GM18498 (cell line): ENCODE data around the gene GIMAP5.

ENCODE experiments used
- ATAC-seq: cut with Tn5 transposase; IDR thresholded peaks from one replicate; pipeline ENCODE4 v1.9.1; 2021; ENCODE audit warnings: mild to moderate bottlenecking, moderate library complexity; ENCODE audit not compliant: unreplicated experiment

The GIMAP5 gene

DNA sequence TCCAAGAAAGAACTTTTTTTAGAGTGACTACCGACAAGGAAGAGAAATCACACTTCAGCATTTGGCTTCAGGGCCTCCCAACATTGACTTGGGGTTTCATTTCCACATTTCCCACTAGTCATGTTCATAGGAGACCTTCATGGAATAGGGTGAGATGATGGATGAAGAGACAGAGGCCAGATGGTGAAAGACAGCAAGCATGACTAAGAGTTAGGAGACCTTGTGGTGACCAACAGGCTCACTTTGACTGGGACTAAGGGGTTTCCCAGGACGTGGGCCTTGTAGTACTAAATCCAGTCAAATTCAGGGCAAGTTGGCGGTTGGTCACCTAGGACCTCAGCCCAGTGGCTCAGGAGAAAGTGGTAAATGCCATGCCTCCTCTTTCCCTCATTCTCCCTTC lies 3.0 kb upstream of the GIMAP5 start:
- no peak for ATAC-seq

DNA sequence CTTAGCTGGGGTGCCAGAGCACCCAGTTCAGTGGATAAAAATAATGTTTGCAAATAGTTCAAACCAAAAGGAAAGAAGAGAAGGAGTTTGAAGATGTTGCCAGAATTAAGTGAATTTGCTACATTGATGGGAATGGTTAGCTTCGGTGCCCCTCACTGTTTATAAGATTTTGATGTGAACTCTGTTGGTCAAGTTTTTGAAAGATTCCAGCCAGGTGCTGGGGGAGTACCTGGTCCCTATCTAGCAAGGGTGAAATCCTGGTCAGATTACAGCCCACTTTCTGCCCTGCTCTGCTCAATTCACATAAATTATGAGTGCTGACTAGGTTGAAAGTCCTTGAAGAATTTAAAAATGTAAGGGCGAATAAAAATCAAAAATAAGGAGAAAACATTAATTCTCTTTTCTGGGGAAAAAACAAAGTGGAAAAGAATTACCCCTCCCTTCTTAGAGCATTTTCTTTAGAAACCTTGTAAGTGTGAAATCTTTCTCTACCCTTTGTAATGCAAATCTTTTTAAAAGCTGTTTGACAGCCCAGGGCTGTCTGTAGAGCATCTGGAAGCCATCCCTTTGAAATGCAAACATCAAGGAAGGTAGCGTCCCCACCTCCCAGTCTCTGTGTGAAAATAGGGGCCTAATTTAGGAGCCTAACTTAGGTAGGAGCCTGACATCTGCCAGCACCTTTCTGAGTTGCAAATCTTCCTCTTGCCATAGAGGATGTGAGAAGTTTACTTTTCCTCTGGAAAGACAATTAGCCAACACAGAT lies 1.4 kb upstream of the GIMAP5 start:
- ATAC-seq, result no peak

DNA sequence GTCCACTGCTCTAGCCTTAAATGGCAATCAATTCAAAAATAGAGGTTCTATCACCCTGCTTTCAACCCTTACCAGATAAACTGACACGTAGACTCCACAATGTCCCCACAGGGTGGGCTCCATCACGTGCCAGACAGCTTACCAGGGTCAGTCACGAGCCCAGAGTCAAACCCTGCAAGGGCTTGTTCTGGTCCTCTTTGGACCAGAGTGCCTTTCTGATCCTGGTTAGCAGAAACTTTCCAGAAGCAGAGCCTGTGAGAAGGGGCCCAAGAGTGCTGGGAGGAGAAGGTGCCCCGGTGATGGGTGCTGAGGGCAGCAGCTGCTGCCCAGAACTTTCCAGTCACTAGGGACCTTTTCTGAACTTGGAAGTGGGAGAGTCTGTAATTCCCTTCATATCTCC lies 354 bp upstream of the GIMAP5 start:
- ATAC-seq, result peak; percentile 21

DNA sequence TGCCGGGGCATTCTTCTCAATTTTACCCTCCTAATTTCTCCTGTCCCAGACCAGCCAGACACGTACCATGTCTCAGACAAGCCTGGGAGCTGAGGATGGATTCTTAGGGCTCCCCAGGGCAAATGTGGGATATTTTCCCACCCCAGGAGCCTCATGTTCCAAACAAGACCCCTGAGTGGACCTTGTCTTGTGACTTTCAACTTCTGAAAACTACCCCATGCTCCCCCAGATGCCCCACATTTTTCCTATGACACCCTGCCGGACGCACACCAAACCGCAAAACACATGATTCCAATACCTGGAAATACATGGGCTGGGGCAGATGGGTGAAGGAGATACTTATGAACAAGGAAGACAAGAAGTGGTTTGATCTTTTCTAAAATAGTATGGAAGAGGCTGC lies 874 bp downstream of the GIMAP5 start:
- no peak for ATAC-seq

DNA sequence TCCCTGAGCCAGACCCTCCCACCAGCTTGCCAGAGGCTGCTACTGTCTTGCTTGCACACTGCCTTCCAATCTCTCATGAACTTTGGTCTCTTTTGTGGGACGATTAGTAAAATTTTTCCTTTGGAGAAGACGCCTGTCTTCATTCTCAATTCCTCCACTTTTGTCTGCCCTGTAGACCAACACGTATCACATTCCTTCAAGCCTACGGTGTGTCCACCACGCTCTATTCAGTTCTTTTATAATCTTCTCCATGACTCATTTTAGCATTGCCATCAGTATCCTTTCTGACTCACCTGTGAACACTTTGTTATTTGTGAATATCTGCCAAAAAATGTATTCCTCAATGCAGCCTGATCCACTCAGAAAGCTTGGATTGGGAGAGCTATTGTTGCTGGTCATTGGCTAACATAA lies 1.4 kb downstream of the GIMAP5 start:
- no peak for ATAC-seq

DNA sequence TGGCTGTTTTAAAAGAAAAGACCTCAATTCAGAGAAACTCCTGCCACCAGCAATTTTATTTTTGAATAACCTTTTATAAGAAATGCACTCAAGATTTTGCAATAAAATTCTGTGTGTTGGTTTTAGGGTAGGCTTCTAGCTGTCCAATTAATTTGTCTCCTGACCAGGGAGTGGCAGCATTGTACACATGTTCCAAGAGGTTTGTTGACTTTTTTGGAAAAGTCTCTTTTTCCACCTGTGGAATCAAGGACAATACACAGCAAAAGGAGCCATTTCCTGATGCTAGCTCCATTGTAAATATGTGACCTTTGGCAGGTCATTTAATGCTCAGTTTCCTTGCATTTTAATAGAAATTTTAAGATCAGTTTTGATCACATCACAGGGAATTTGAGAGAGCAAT lies 1.8 kb downstream of the GIMAP5 start:
- no peak for ATAC-seq

DNA sequence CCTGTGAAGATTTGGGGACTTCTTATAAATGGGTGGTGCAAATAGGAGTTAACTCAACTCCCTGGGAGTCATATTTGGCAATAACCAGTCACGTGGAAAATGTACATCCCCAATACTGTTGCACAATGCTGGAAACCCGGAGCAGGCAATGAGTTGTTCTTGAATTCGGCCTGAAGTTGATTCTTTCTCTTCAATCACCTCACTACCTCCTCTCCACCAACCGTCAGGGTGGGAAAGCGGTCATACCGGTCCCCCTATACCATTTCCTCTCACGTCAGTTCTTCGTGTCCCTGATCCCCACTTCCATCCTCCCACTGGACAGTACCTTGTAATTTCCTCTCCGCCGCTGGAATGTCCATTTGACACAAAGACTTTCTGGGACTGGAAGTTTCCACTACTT lies 2.8 kb downstream of the GIMAP5 start:
- no peak for ATAC-seq

DNA sequence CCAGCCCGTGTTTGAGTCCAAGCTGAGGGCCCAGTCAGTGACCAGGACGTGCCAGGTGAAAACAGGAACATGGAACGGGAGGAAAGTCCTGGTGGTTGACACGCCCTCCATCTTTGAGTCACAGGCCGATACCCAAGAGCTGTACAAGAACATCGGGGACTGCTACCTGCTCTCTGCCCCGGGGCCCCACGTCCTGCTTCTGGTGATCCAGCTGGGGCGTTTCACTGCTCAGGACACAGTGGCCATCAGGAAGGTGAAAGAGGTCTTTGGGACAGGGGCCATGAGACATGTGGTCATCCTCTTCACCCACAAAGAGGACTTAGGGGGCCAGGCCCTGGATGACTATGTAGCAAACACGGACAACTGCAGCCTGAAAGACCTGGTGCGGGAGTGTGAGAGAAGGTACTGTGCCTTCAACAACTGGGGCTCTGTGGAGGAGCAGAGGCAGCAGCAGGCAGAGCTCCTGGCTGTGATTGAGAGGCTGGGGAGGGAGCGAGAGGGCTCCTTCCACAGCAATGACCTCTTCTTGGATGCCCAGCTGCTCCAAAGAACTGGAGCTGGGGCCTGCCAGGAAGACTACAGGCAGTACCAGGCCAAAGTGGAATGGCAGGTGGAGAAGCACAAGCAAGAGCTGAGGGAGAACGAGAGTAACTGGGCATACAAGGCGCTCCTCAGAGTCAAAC lies 5.2 kb downstream of the GIMAP5 start:
- ATAC-seq, result no peak

DNA sequence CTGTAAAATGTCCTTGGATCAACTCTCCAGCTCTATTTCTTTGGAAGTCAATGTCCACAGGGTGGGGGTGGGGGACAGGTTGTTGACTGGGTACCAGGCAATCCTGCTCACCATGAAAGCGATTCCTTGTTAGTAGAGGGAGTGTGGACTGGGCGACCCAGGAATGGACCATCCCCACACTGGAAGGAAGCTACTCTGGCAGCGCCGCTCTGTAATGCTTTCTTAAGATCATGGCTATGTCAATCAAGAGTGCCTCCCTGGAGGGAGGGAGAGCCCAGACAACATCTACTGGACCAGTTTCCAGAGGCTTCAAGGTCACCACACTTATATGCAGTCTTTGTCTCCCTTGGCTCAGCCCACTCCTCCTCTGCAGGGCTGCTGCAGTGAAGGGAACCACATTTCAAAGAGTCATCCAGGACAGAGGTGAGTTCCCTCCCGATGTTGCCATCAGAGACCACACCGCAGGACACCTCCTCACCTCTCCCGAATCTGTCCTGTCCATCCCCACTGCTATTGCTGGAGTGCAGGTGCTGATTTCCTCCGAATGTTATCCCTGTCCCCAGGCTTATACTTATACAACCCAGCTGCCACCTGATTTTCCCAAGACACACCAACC lies 6.9 kb downstream of the GIMAP5 start:
- no peak for ATAC-seq

DNA sequence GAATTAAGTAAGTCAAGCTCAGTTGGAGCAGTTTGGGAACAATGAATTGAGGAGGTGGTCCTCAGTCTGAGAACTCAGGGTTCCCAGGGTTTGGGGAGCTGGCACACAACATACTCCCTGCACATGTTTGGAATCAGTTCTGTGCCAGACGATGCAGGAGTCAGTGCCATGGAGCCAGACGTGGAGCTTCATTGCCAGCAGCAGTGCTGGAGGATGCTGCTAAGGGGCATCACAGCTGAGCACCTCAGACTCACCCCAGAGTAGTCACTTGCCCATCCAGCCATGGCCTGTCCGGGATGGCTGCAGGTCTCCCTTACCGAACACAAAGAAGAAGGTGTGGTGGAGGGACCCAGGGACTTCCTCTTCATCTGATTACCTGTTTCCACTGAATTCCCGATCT lies 7.9 kb downstream of the GIMAP5 start:
- ATAC-seq, result no peak

DNA sequence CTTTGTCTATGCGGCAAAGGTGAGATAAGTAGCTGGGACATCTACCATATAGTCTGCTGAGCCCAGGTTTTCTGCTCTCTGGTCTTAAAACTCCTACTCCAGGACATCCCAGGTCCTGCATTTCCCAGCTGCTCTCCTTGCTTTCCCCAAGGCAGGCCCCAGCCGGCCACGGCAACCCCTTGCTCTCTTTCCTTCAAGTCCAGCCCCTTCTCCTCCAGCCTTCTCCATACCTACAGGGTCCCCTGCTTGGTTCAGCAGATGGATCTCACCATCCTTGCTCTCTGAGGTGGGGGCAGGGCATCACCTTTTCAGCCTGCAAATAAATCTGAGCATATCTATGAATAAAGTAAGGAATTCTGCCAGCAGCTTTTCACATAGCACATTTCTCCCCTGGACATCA lies 8.7 kb downstream of the GIMAP5 start:
- no peak for ATAC-seq

DNA sequence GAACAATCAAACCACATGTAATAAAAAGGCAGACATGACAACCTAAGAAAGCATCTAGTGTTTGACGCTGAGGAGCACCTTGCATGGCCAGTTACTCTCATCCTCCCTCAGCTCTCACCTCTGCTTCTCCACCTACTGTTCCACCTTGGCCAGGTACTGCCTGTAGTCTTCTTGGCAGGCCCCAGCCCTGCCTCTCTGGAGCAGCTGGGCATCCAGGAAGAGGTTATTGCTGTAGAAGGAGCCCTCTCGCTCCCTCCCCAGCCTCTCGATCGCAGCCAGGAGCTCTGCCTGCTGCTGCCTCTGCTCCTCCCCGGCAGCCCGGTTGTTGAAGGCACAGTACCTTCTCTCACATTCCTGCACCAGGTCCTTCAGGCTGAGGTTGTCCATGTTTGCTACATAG lies 9.7 kb downstream of the GIMAP5 start:
- ATAC-seq, result no peak

DNA sequence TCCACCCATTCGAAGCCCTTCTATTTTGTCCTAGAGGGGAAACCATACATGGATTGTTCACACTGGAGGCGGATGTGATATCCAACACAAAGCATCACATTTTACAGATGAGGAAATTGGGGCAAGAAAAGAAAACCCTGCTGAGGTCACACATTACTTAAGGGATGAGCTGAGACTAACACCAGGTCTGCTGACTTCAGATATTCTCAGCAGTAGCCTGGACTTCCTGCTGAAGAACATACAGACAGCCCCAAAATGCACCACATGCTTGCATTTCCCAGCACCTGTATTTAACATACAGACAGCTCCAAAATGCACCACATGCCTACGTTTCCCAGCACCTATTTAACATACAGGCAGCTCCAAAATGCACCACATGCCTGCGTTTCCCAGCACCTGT lies 11.2 kb downstream of the GIMAP5 start:
- no peak for ATAC-seq

DNA sequence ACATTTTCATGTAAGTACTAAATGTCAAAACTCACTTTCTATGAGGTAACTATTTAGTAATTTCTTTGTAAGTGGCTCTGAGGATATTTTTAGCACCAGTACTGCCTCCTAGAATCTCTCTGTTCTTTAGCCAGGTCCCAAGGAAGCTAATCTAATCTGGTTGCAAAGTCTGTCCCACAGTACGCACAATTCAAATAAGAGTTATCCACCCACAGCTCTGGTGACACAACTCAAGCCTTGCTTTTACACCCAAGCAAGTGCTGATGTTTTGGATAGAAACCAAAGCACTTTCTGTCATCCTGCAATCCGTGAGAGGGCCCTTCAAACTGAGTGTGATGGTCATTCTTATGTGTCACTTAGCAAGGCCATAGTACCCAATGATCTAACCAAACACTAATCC lies 14.5 kb downstream of the GIMAP5 start:
- no peak for ATAC-seq

DNA sequence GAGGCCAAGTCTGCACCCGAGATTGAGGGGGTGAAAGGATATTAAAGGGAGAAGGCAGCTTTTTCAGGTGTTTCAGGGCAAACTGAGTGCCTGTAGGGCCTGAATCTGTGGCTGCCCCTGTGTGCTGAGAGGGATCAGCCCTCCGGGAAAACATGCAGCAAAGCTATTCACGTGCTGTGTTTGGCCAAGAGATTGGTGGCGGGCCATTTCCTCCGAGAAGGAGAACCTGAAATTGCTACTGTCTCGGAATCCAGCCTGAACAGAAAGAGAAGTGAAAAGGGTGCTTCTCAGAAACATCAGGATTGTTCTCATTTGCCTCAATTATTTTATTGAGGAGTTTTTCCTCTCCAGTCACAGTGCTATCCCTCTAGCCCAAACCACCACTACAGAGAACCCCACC lies 16.0 kb downstream of the GIMAP5 start:
- ATAC-seq, result no peak

DNA sequence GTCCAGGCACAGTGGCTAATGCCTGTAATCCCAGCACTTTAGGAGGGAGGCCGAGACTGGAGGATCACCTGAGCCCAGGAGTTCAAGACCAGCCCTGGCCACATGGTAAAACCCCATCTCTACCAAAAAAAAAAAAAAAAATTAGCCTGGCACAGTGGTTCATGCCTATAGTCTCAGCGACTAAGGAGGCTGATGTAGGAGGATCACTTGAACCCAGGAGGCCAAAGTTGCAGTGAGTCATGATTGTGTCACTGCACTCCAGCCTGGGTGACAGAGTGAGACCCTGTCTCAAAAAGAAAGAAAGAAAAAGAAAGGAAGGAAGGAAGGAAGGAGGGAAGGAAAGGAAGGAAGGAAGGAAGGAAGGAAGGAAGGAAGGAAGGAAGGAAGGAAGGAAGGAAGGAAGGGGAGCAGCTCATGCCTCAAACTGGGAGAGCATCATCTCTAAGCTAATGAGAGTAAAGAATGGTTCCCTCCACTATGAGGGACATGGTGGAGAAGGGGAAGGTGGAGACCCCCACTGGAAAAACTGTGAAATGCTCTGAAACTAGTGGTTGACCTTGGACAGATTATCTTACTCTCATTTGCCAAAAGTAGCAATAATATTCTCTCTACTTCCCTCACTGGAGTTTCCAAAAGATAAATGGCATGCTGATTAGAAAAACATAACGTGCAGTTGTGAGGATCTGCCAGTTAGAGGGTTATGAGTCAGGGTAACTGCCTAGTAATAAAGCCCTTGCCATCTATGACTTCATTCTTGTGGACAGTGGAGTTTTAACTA lies 16.8 kb downstream of the GIMAP5 start:
- ATAC-seq, result peak; percentile 58

DNA sequence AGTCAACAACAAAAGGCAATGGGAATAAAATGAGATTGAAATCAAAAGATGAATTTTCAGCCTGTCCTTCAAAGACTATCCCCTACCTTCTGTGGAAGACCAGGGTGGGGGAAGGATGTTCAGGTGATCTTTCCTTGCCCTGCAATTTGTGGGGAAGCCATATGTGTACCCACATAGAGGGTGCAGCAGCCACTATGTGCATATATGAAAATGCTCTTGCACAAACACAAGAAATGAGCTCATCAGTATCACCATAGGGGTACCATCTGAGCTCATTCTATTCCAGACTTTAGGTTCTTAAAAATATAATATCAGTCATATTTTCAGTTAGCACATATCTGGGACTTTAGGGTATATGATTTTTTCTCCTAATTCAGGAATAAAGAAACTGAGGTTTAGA lies 17.7 kb downstream of the GIMAP5 start:
- no peak for ATAC-seq

DNA sequence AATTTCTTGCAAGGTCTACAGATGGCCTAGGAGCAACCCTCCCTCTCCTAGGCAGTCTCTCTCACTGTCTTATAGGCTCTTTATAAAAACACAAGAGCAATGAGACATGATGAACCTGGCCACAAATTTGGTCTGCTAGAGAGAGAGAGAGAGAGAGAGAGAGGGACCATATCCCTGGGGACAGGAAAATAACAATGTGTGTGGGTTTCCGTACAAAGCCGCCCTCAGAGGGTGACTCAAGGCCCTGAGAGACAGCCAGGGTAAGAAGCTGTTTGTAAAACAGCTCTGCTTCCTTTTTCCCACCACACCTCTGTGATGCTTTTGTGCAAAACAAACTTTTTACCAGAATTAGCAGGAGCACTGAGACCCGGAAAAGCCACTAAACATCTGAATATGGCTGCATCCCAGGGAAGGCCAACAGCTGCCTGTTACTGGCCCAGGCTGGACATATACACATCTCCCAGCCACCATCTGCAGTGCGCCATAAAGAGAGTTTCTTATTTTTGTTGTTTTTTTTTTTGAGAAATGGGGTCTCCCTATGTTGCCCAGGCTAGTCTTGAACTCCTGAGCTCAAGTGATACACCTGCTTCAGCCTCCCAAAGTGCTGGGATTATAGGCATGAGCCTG lies 18.4 kb downstream of the GIMAP5 start:
- ATAC-seq, result peak; percentile 41

DNA sequence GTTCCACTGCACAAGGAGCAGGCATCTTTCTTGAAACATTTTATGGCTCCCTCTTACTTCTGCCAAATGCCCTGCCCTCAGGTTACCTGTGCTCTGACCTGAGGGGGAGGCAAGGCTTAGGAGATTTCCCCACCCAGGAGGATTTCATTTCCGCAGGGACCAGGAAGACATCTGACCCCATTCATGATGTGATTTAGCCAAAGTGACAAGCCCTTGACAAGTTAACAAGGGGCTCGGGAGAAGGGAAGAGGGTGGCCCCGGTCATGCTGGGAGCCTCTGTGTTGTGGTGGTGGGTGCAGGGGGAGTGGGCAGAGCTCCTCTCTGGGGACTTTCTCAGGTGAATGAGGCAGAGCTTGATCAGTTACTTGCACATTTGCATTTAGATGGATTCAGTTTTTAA lies 18.9 kb downstream of the GIMAP5 start:
- ATAC-seq, result no peak

DNA sequence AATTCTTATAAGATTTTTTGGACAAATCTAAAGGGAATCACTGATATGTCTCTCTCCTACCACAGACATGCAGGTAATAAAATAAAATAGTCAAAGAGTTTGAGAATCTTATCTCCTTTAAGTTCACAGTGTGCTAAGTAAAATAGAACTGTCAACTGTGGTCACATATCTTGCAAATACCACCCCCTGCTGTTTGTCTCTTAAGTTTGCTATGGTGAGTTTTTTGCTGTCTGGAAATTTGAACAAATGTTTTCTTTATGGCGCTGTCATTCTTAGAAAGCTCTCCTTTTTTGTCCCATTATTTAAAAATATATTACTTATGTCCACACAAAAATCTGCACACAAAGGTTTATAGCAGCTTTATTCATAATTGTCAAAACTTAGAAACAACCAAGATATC lies 19.6 kb downstream of the GIMAP5 start:
- no peak for ATAC-seq

DNA sequence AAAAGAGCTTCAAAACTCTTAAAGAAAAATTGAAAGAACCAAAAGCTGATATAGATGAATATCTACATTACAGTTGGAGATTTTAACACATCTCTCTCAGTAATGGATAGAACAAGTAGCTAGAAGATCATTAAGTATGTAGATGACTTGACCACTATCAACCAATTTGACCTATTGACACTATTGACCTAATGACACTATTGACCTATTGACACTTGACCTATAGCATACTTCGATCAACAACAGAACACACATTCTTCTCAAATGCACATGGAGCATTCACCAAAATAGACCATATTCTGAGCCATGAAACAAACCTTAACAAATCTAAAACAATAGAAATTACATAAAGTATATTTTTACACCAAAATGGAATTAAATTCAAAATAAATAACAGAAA lies 22.3 kb downstream of the GIMAP5 start:
- ATAC-seq, result no peak
